Measurements from ENCODE around the gene RPUSD4.

GRCh38 chr11:126153006-126153405, 58.4 kb downstream of the RPUSD4 start:
- TF ChIP-seq POLR2A (IDR thresholded peaks at IDR 0.05), result no peak
- no peak for TF ChIP-seq CTCF (IDR thresholded peaks at IDR 0.05)
- no peak for TF ChIP-seq POLR2AphosphoS5 (IDR thresholded peaks at IDR 0.05)
